Left lung (tissue), 10 donors: ENCODE data around the gene PUSL1. TPM values are rescaled to one million over a fixed set of nuclear protein-coding genes. Genes with fewer than 3 reads are reported as not detected.

ENCODE experiments used
- ATAC-seq: fragments of 200-7000 bp; cut with Tn5 transposase; one replicate; pipeline ENCODE4 v1.9.1; 2020; ENCODE audit warnings: moderate library complexity
- DNase-seq, 4 donors: peaks; one replicate each; pipeline ENCODE4 v3.0.0-alpha.2; 2013 to 2020
- H3K27ac ChIP-seq, 2 donors: fragments of 200-600 bp; sonication (generic) in 1 of 2; one replicate each; pipeline versions ENCODE4 v1.5.0 to v1.8.0; 2020 to 2021
- H3K27me3 ChIP-seq, 2 donors: fragments of 200-600 bp; sonication (generic) in 1 of 2; one replicate each; pipeline versions ENCODE4 v1.5.0 to v1.8.0; 2020 to 2021
- H3K36me3 ChIP-seq, 2 donors: fragments of 200-600 bp; sonication (generic) in 1 of 2; one replicate each; pipeline versions ENCODE4 v1.5.0 to v1.8.0; 2020 to 2021
- H3K4me1 ChIP-seq, 2 donors: fragments of 200-600 bp; one replicate each; pipeline ENCODE4 v1.8.0; 2021
- H3K4me3 ChIP-seq, 2 donors: fragments of 200-600 bp; sonication (generic) in 1 of 2; one replicate each; pipeline versions ENCODE4 v1.5.0 to v1.8.0; 2020 to 2021; ENCODE audit warnings: mild to moderate bottlenecking in 1 of 2
- H3K9me3 ChIP-seq, 2 donors: fragments of 200-600 bp; sonication (generic) in 1 of 2; one replicate each; pipeline versions ENCODE4 v1.5.0 to v1.8.0; 2020 to 2021
- intact Hi-C, 2 donors: fragments of 100-400 bp; cut with DNase I; formaldehyde crosslinking; loops; one replicate each; pipeline versions ENCODE4 v1.11.2 to v1.14.2; 2022
- polyA plus RNA-seq, 6 donors: library from polyadenylated mRNA; unstranded; fragments of 120-200 nt; gene quantifications; one replicate each; pipeline ENCODE4 v1.2.1, GENCODE V29; 2013; ENCODE audit not compliant: insufficient read length in 6 of 6
- total RNA-seq, 2 donors: library from RNA; stranded (reverse); fragmentation: NEBNext Ultra II Directional; extraction: Animal tissue kit (Norgen Biotek cat#: 25700); gene quantifications; one replicate each; pipeline ENCODE4 v1.2.1, GENCODE V29; 2021
- TF ChIP-seq, protein P1 (sequence below), 2 donors: fragments of 200-600 bp; sonication (generic) in 1 of 2; IDR thresholded peaks; one replicate each; pipeline versions ENCODE4 v1.5.0 to v1.8.0; 2021; ENCODE audit warnings: antibody characterized with exemption in 2 of 2
- donor health status: DM: no; HTN: yes; CAD: no.
- donor health status: DM: no; HTN: no; CAD: no.

Gene PUSL1
- total and polyA plus RNA-seq, 8 donors, result 4.3 to 18.3 (median 8.7) TPM

DNA sequence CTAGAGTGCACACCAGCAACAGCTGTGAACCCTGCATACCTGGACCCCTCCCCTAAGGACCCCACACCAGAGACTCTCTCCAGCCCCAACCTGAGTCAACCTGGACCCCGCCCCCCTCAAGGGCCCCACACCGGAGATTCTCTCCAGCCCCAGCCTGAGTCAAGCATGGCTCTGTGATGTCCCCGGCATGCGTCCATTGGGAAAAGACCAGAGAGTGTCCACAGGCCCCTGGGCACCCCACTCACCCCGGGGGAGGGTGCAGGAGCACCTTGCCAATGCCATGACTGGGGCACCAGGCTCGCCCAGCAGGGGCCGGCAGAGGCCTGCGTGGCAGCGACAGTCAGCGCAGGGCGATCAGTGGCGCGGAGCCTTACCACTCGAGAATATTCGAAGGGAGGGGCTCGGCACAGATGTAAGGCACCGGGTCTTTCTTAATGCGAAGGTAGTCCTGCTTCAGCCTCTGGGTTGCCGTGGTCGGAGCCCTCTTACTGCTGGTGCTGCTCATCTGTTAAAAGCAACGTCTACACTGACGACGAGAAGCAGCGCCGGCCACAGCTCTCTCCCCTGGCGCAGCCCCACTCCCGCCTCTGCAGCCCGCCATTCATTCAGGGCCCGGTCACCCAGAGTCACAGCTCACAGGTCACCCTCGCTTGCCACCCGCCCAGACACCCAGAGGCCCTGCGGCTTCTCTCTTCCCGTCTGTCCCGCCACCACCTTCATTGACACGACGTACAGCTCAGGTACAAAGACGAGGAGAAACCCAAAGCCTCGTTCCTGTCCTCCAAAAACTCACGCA is 40.7 kb upstream of the PUSL1 start:
- ATAC-seq, result no peak
- no peak for DNase-seq
- TF ChIP-seq, protein P1, sequence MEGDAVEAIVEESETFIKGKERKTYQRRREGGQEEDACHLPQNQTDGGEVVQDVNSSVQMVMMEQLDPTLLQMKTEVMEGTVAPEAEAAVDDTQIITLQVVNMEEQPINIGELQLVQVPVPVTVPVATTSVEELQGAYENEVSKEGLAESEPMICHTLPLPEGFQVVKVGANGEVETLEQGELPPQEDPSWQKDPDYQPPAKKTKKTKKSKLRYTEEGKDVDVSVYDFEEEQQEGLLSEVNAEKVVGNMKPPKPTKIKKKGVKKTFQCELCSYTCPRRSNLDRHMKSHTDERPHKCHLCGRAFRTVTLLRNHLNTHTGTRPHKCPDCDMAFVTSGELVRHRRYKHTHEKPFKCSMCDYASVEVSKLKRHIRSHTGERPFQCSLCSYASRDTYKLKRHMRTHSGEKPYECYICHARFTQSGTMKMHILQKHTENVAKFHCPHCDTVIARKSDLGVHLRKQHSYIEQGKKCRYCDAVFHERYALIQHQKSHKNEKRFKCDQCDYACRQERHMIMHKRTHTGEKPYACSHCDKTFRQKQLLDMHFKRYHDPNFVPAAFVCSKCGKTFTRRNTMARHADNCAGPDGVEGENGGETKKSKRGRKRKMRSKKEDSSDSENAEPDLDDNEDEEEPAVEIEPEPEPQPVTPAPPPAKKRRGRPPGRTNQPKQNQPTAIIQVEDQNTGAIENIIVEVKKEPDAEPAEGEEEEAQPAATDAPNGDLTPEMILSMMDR (IDR thresholded peaks at IDR 0.05), result no peak
- no peaks in the 10 kb centered on the region for H3K27me3 ChIP-seq
- no peak overlapping the region for H3K4me3 ChIP-seq
- no peaks in the 10 kb centered on the region for H3K9me3 ChIP-seq
- H3K27ac ChIP-seq, result no peak overlapping the region
- H3K36me3 ChIP-seq, result peaks cover 0 to 61% of the 10 kb centered on the region in 2 donors
- intact Hi-C loops, result no loop called here
- H3K4me1 ChIP-seq, result peaks cover 15 to 29% of the 10 kb centered on the region in 2 donors

- H3K27me3 ChIP-seq, result no peaks in the 10 kb centered on the region
- intact Hi-C loops, result no loop called here
Observed at GRCh38 chr1:1268284-1268682, 40.1 kb upstream of the PUSL1 start.

DNA sequence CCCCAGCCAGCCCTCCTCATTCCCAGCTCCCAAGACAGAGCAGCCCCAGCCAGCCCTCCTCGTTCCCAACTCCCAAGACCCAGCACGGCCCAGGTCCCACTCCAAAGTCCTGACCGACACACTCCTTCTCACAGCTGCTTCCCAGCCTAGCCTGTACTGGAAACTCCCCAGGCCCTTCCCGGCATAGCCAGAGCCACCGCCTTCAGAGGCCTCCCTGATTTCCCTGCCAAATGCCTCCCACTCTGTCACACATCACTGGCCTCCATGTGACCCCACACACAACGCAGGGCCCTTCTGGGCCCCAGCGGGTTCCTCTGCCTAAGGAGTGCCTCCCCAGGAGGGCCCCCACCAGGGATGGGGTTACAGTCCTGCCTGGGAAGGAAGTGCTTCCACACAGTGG is 37.6 kb upstream of the PUSL1 start:
- intact Hi-C loops, result no loop called here
- H3K4me1 ChIP-seq, result peaks cover 22 to 41% of the 10 kb centered on the region in 2 donors
- no peak overlapping the region for H3K4me3 ChIP-seq
- no peak for DNase-seq
- H3K27ac ChIP-seq, result no peak overlapping the region
- ATAC-seq, result no peak
- H3K9me3 ChIP-seq, result no peaks in the 10 kb centered on the region
- H3K27me3 ChIP-seq, result no peaks in the 10 kb centered on the region
- TF ChIP-seq, protein P1 (IDR thresholded peaks at IDR 0.05), result no peak
- H3K36me3 ChIP-seq, result peaks cover 0 to 32% of the 10 kb centered on the region in 2 donors

More at GRCh38 chr1:1268284-1268682, 40.1 kb upstream of the PUSL1 start:
- H3K36me3 ChIP-seq, result peaks cover 0 to 55% of the 10 kb centered on the region in 2 donors
- H3K27ac ChIP-seq, result no peak overlapping the region
- TF ChIP-seq, protein P1 (IDR thresholded peaks at IDR 0.05), result no peak
- peaks cover 17 to 34% of the 10 kb centered on the region in 2 donors for H3K4me1 ChIP-seq
- DNase-seq, result no peak
- H3K9me3 ChIP-seq, result no peaks in the 10 kb centered on the region
- no peak for ATAC-seq
- no peak overlapping the region for H3K4me3 ChIP-seq

DNA sequence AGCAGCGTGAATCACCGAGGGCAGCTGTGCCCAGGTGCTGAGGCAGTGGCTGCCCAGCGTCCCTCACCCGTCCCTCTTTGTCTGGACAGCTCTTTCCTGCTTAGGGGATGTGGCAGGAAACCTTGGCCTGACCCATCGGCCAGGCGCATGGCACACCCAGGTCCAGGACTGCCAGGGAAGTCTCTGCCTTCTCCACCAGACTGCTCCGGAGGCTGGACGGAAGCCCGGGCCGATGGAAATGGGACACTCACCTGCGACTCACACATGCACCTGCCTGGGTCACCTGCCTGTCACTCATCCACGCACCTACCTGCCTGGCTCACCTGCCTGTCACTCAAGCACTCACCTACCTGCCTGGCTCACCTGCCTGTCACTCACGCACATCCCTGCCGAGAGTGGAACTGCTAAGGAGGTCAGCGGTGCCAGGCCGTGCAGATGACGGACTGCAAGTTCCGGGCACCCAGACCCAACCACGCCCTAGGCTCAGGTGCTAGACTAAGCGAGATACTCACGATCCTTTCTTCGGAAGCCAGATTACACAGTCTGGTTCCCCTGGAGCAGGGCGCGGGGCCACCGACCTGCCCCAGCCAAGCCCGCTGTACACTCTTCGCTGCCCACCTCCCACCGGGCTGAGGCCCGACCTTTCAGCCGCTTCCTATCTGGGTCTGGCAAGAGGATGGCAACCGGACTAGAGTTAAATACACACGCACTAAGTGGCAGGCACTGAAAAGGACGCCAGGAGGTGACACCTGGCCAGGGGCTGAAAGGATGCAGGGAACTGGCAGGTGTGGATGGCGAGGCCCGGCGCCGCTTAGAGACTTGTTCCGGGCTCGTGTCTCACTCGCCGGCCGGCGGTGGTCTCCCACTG is 35.8 kb upstream of the PUSL1 start:
- DNase-seq (peak in 2 of 4 donors; percentile 59 to 85), ATAC-seq (peak; percentile 53)
- Histone ChIP-seq H3K9me3 (no peaks in the 10 kb centered on the region), H3K27me3 (no peaks in the 10 kb centered on the region), H3K36me3 (peaks cover 0 to 14% of the 10 kb centered on the region in 2 donors), H3K4me3 (peak overlapping the region; percentile 83 to 94), H3K27ac (peak overlapping the region; percentile 56 to 80), H3K4me1 (peaks cover 22 to 41% of the 10 kb centered on the region in 2 donors)
- TF ChIP-seq, protein P1 (IDR thresholded peaks at IDR 0.05), result no peak
- intact Hi-C loops, result no loop called here

DNA sequence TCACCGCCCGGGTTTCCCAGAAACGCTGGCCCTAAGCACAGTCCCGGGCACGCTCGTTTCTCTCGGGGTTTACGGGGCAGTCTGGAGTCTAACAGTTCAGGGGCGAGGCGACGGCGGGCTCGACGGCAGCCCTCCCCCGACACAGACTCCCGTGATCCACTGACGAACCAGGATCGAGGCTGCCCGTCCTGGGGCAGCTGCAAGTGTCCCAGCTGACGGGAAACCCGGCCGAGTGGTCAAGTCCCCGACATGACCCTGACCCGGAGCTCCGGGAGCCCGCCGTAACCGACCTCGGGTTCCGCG is 35.2 kb upstream of the PUSL1 start:
- Histone ChIP-seq H3K4me3 (peak overlapping the region; percentile 83 to 94), H3K36me3 (peaks cover 0 to 8% of the 10 kb centered on the region in 2 donors), H3K27me3 (no peaks in the 10 kb centered on the region), H3K27ac (peak overlapping the region; percentile 56 to 80), H3K4me1 (peaks cover 22 to 41% of the 10 kb centered on the region in 2 donors), H3K9me3 (no peaks in the 10 kb centered on the region)
- ATAC-seq, result no peak
- TF ChIP-seq, protein P1 (IDR thresholded peaks at IDR 0.05), result no peak
- no peak for DNase-seq
- intact Hi-C loops, result no loop called here
